Measurements from ENCODE around the gene SCMH1.

DNA sequence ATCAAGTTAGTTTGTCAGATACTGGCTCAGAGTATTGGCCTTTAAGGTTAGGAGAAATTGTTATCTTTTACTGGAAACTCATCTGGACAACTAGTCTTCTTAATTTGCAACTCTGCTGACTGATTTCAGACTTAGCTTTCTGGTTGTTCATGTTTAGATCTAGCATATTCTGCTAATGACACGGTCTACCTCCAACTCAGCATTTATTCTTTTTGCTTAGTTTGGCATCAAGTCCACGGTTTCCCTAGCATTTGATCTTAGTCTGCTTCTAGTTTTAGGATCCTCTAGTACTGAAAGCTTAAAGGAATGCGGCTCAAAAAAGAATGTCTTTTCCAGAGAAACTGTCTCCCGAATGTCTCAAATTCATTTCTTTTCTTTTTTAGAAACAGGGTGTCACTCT lies 145.0 kb downstream of the SCMH1 start:
- TF ChIP-seq, protein P1, sequence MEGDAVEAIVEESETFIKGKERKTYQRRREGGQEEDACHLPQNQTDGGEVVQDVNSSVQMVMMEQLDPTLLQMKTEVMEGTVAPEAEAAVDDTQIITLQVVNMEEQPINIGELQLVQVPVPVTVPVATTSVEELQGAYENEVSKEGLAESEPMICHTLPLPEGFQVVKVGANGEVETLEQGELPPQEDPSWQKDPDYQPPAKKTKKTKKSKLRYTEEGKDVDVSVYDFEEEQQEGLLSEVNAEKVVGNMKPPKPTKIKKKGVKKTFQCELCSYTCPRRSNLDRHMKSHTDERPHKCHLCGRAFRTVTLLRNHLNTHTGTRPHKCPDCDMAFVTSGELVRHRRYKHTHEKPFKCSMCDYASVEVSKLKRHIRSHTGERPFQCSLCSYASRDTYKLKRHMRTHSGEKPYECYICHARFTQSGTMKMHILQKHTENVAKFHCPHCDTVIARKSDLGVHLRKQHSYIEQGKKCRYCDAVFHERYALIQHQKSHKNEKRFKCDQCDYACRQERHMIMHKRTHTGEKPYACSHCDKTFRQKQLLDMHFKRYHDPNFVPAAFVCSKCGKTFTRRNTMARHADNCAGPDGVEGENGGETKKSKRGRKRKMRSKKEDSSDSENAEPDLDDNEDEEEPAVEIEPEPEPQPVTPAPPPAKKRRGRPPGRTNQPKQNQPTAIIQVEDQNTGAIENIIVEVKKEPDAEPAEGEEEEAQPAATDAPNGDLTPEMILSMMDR (IDR thresholded peaks at IDR 0.05; ENCODE audit: low read depth, low read length) = no peak
- no peak for TF ChIP-seq EZH2phosphoT487 (IDR thresholded peaks at IDR 0.05; ENCODE audit: low read depth)

All from OCI-LY3 (cell line).